ENCODE results near the gene CRCP.
"Not testable (repeated sequence)": the region's sequence is repeated elsewhere in the genome, so short reads cannot be mapped to it uniquely, and the experiment has no call there.

CRCP gene

GRCh38 chr7:66110856-66111255, 3.8 kb upstream of the CRCP start:
- no peak for DNase-seq

DNA sequence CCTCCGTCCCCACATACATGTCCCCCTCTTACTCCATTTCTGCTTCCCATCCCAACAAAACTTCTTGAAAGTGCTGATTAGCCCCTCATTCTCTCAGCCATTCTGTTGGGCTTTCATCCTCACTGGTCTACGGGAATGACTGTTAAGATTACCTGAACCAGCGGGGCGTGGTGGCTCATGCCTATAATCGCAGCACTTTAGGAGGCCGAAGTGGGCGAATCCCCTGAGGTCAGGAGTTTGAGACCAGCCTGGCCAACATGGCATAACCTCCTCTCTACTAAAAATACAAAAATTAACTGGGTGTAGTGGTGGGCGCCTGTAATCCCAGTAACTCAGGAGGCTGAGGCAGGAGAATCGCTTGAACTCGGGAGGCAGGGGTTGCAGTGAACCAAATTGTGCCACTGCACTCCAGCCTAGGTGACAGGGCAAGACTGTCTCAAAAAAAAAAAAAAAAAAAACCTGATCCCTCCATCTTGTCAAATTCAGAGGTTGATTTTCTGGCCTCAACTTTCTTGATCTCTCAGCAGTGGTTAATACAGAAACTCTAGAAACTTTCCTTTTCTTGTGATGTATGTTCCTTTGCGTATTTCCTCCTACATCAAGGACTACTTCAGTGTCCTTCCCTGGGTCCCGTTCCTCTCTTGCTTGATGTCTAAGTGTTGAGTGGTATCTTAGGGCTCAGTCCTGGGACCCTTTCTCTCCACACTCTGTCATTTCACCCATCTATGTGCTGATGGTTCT, 2.2 kb downstream of the CRCP start:
- not testable (repeated sequence) for DNase-seq

DNA sequence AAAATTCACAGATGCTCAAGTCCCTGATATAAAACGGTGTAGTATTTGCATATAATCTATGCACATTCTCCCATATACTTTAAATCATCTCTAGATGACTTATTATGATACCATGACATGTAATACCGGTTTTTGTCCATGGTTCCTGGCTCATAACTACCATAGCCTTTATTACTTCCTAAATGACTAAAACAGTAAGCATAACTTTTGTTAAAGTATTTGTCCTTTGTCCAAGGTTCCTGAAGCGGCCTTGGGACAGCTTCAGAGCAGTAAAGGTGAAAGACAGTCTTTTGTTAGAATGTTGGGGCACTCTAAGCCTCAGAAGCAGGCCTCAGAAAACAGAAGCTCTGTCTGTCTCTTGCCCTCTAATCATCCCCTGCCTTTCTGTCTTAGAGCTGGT, 4.0 kb downstream of the CRCP start:
- no peak for DNase-seq

DNA sequence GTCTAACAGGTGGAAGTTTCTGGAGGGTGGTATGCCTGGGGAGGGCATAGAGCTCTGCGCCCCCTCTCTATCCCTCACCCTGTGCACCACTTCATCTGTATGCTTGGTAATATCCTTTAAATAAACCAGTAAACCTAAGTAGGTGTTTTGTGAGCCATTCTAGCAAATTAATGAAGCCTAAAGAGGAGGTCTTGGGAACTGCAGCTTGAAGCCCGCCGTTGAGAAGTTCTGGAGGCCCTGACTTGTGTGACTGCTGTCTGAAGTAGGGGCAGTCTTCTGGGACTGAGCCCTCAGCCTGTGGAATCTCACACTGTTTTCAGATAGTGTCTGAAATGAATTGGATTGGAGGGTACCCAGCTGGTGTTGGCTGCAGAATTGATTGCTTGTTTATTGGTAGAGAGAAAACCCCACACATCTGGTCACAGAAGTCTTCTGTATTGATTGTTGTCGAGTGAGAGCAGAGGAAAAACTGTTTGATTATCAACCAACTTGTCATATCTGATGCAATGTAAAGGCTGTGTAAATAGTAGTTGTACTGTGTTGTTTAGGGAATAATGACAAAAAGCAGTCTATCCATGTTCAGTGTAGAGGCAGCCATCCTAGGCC, 4.7 kb downstream of the CRCP start:
- no peak for DNase-seq

GRCh38 chr7:66123175-66123528, 8.5 kb downstream of the CRCP start:
- no peak for DNase-seq

GRCh38 chr7:66124569-66124861, 9.9 kb downstream of the CRCP start:
- not testable (repeated sequence) for DNase-seq

DNA sequence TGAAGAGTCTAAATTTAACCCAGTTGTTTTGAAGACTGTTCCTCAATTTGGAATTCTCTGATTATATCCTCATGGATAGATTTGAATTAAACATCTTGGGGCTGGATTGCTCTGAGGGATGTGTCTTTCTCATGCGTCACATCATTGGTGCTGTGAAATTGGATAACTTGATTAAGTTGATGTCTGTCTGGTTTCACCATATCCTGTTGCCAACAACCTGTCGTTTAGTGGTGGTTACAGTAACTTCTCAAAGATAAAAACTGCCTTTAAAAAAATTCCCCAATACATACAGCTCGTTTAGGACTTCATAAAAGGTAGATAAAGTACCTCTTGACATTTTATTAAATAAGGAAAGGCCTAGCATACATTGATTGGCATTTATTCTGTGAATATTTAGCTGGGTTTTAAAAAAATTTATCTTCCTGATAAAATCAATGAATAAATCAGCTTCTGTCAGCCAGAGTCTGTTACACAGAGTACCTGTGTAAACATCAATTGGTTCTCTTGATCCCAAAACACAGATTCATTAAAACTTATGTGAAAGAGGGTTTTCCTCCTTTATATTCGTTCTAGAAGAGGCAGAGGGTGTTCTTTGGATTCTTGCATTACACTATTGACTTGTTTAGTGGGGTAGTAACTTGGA, 10.5 kb downstream of the CRCP start:
- no peak for DNase-seq

DNA sequence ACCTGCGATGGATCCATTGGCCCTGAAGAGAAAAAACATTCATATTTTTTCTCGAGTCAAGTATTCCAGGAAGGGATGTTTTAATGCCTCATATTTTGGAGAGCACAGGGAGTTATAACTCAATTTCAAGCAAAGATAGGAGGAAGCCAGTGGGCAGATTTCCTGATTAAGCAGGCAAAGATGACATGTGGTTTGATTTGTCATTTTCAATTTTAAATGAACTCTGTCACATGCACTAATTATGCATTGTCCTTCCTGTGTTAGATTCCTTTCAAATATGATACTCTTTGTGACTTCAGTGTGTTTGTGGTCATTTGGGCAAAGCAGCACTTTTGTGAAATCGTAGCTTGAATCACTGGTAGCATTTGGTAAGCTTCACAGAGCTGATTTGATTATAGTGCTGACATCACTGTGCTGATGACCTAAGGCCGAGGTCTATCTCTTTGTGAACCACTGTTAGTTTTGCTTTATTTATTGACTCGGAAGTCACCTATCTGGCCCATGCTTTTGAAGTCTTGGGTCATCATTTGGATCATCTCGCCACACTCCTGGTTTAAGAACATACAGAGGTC, 11.2 kb downstream of the CRCP start:
- not testable (repeated sequence) for DNase-seq

DNA sequence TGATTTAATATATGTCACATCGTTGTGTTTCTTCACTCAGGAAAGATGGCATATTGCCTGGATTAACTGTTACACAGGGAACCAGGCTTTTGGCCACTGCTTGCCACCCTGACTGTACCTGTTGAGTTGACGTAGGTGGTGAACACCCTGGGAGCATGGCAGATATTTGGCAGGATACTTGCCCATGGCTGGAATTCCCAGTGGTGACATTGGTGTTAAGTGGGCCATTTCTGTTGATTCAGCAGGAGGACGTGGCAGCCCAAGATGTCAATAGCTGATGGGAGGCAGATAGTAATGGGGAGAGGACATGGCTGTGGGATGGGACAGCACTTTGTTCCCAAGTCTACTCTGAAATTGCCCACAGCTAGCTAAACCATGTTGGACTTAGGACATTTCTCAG, 12.5 kb downstream of the CRCP start:
- DNase-seq, result not testable (repeated sequence)

DNA sequence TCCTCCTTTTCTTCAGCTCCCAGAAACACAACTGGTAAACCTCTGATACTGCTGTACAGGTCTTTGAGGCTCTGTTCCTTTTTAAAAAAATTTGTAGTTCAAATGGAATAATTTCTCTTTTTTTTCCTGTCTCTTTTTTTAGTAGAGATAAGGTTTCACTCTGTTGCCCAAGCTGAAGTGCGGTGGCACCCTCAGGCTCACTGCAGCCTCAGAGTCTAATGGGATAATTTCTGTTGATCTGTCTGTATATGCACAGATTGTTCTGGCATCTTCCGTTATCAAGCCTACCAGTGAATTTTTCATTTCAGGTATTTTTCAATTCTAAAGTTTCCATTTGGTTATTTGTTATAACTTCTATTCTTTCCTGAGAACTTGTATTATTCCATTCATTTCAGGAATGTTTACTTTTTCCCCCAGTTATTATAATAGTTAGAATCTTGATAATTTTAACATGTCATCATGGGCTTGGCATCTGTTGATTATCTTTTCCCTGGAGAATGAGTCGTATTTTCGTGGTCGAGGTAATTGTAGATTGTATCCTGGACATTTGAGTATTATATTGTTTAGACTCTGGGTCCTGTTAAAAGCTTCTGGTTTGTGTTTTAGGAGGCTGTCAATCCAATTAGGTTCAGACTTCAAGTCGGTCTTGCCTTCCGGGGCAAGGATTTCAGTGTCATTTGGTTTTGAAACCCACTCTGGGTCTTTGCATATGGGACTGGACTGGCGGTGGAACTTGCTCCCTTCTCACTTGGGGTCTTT, 24.5 kb downstream of the CRCP start:
- no peak for DNase-seq

GRCh38 chr7:66140924-66141323, 26.3 kb downstream of the CRCP start:
- no peak for DNase-seq

- DNase-seq, result no peak
Measured at GRCh38 chr7:66142334-66142733, 27.7 kb downstream of the CRCP start.

DNA sequence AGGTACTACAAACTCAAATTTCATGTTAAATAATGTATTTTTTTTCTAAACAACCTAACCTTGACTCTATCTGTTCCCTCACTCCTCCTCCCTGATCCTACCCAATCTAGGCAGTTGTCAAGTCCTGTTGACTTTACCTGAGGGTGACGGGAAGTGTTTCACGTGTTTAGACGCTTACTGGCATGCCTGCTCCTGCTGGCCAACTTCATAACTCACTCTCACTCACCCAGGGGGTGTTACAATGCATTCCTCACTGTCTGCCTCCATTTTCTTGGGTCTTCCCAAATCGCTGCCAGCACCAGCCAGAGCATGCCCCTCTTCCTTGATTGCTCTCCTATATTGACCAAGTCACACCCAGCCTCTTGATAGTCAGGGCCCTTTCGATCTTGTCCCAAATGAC, 28.3 kb downstream of the CRCP start:
- DNase-seq, result no peak

GRCh38 chr7:66143876-66144332, 29.3 kb downstream of the CRCP start:
- DNase-seq, result no peak

DNA sequence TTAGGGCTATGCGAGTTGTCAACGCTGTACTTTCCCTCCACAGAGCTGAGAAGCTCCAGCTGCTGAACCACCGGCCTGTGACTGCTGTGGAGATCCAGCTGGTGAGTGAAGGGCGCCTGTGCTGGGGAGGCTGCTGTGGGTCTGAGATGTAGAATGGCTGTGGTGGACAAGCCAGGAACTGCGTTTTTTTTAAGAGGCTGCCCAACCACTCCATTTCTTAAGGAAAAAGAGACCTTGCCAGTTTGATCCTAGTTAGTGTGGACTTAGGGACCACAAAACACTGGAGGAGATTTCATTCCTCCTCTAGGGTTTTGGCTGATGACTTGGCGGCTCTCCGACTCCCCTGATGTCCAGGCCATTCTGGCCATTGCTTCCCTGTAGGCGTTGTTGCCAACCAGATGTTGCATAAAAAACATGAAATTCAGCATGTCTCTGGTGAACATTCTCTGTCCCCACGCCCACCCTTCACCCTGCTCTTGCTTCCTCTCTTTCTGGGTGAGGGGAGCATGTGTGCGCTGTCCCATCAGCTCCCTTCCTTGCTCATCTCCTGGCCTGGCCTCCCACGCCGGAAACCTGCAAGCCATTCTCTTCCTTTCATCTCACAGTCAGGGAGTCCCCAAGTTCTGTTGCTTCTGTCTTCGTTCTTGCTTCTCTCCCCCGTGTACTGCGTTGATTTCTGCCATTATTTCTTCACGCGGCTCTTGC, 30.9 kb downstream of the CRCP start:
- no peak for DNase-seq

- DNase-seq, result no peak
Measured at GRCh38 chr7:66146701-66147100, 32.1 kb downstream of the CRCP start.

DNA sequence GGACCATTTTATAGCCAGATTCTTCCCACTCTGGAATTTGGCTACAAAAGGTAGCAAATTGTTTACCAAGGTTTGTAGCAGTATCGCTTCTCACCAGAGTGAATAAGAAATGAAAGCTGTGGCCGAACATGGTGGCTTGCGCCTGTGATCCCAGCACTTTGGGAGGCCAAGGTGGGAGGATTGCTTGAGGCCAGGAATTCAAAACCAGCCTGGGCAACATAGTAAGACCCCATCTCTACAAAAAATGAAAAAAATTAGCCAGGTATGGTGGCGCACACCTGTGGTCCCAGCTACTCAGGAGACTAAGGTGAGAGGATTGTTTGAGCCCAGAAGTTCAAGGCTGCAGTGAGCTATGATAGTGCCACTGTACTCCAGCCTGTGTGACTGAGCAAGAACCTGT, 33.0 kb downstream of the CRCP start:
- DNase-seq, result not testable (repeated sequence)

GRCh38 chr7:66150471-66150870, 35.8 kb downstream of the CRCP start:
- DNase-seq, result no peak

DNA sequence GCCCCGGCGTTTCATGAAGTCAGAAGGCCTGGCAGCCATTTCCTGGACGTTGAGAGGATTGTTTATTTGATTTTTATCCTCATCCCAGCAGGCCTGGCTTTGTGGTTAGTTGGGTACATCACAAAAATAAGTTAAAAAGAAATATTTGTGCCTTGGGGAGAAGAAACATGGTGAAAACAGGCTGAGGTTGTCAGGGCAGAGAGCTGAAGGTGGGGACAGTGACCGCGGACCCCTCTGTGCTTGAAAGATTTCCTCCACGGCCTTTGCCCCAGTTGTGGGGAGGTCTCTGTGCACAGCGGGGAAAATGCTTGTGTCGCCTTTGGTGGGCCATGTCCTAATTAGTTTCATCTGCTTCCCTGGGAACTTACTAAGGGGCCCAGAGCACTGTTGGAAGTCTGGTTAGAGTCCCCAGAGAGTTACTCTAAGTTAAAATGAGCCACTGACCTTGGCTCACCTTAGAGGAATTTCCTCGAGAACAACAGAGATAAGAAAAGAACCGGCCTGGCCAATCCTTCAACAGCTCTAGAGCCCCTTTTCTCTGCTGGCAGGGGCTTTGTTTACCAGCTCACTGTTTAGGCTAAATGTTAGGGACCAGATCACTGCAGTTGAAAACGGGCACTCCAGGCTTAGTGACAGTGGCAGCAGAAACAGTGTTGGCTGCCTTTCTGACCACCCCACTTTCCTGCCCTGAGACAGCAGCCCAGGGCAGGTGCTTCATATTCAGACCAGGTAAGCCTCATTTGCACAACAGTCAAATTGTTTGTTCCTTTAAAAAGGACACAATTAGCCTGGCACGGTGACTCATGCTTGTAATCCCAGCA, 37.9 kb downstream of the CRCP start:
- DNase-seq, result no peak

GRCh38 chr7:66153691-66154090, 39.0 kb downstream of the CRCP start:
- no peak for DNase-seq

DNA sequence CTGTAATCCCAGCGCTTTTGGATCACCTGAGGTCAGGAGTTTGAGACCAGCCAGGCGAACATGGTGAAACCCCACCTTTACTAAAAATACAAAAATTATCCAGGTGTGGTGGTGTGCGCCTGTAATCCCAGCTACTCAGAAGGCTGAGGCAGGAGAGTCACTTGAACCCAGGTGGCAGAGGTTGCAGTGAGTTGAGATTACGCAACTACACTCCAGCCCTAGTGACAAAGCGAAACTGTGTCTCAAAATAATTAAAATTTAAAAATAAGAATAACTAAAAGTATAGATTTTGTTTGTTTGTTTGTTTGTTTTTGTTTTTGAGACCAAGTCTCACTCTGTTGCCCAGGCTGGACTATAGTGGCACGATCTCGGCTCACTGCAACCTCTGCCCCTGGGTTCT, 41.4 kb downstream of the CRCP start:
- DNase-seq, result not testable (repeated sequence)

DNA sequence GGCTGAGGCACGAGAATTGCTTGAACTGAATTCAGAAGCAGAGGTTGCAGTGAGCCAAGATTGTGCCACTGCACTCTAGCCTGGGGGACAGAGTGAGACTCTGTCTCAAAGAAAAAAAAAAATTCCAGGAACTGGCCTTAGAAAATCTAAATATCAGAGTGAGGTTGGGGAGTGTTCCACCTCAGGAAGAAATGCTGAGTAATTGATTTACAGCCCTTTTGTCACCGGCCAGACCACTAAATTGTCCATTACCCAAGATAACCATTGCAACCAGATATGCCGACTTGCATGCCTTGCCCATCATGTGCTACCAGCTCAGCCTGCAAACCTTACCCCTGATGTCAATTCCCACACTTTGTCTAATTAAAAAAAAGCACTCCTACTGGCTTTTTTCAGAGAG, 42.4 kb downstream of the CRCP start:
- no peak for DNase-seq

All from NCI-H510A treated with DMSO at 0.1 percent for 48 hours (cell line).